Naive thymus-derived CD4-positive, alpha-beta T cell (primary cell): ENCODE results near the gene PTPRN2. TPM values are rescaled to one million over a fixed set of nuclear protein-coding genes. Genes with fewer than 3 reads are reported as not detected.

Experiments used
- ATAC-seq: fragments of 150-1000 bp; cut with Tn5 transposase; 2 replicates; pipeline ENCODE4 v1.10.0; 2021; ENCODE audit warnings: mild to moderate bottlenecking, moderate library complexity
- CTCF ChIA-PET: fragments of 350-600 bp; sonication (Branson Sonifier 250); formaldehyde crosslinking; loops from one replicate; lab custom pipeline; 2021; ENCODE audit warnings: antibody characterized with exemption; lab: Charles Lee
- POLR2A ChIA-PET: fragments of 350-600 bp; sonication (Branson Sonifier 250); formaldehyde crosslinking; loops from one replicate; lab custom pipeline; 2021; ENCODE audit warnings: antibody characterized with exemption, inconsistent platforms; lab: Charles Lee
- DNase-seq, 9 donors: peaks; one replicate each; pipeline versions ENCODE4 v3.0.0 to v3.0.0-alpha.2; 2020 to 2022; ENCODE audit warnings: mixed read lengths in 1 of 9
- H3K27ac ChIP-seq: one replicate; pipeline ENCODE4 v1.7.0; 2013; ENCODE audit warnings: mild to moderate bottlenecking, low read depth, low read length, moderate library complexity
- H3K27me3 ChIP-seq, 2 donors: one replicate each; pipeline ENCODE4 v1.7.0; 2013; ENCODE audit warnings: low read length in 2 of 2, mild to moderate bottlenecking in 2 of 2, moderate library complexity in 2 of 2; ENCODE audit not compliant: control insufficient read depth in 2 of 2, insufficient read depth in 2 of 2
- H3K36me3 ChIP-seq, 3 experiments: 1 replicate in 2 of 3; 2 replicates in 1 of 3; pipeline ENCODE4 v1.7.0; 2013; ENCODE audit warnings: low read length in 3 of 3, mild to moderate bottlenecking in 3 of 3, moderate library complexity in 1 of 3; ENCODE audit not compliant: insufficient read depth in 3 of 3, control insufficient read depth in 2 of 3
- H3K4me1 ChIP-seq, 2 donors: one replicate each; pipeline ENCODE4 v1.7.0; 2013; ENCODE audit warnings: low read length in 2 of 2, mild to moderate bottlenecking in 2 of 2, moderate library complexity in 1 of 2; ENCODE audit not compliant: control insufficient read depth in 2 of 2, insufficient read depth in 2 of 2
- H3K4me3 ChIP-seq: 2 replicates; pipeline ENCODE4 v1.7.0; 2013; ENCODE audit warnings: mild to moderate bottlenecking, low read length
- H3K9me3 ChIP-seq, 3 experiments: 1 replicate in 2 of 3; 2 replicates in 1 of 3; pipeline ENCODE4 v1.7.0; 2013; ENCODE audit warnings: low read length in 3 of 3; ENCODE audit not compliant: control insufficient read depth in 2 of 3
- H3K27ac Mint-ChIP-seq, 9 donors: one replicate each; pipeline ENCODE4 v1.8.0; 2020 to 2022; ENCODE audit warnings: mixed read lengths in 9 of 9, mild to moderate bottlenecking in 8 of 9, moderate library complexity in 5 of 9, inconsistent platforms in 2 of 9
- H3K27me3 Mint-ChIP-seq, 5 donors: one replicate each; pipeline ENCODE4 v1.8.0; 2021 to 2022; ENCODE audit warnings: mixed read lengths in 5 of 5, mild to moderate bottlenecking in 1 of 5
- H3K36me3 Mint-ChIP-seq, 5 donors: one replicate each; pipeline ENCODE4 v1.8.0; 2020 to 2022; ENCODE audit warnings: mixed read lengths in 5 of 5, mild to moderate bottlenecking in 3 of 5, inconsistent platforms in 1 of 5
- H3K4me1 Mint-ChIP-seq, 7 donors: one replicate each; pipeline ENCODE4 v1.8.0; 2020 to 2022; ENCODE audit warnings: mixed read lengths in 7 of 7, mild to moderate bottlenecking in 3 of 7, inconsistent platforms in 1 of 7
- H3K4me3 Mint-ChIP-seq, 10 donors: one replicate each; pipeline ENCODE4 v1.8.0; 2020 to 2022; ENCODE audit warnings: mild to moderate bottlenecking in 10 of 10, mixed read lengths in 10 of 10, moderate library complexity in 6 of 10, inconsistent platforms in 2 of 10
- H3K9me3 Mint-ChIP-seq, 11 donors: one replicate each; pipeline ENCODE4 v1.8.0; 2020 to 2022; ENCODE audit warnings: mixed read lengths in 11 of 11, mild to moderate bottlenecking in 4 of 11, inconsistent platforms in 1 of 11, moderate library complexity in 1 of 11
- intact Hi-C, 2 donors: fragments of 100-400 bp; cut with micrococcal nuclease; formaldehyde crosslinking; loops; one replicate each; pipeline ENCODE4 v1.15.1; 2023
- polyA plus RNA-seq, 2 donors: library from polyadenylated mRNA; unstranded; fragments of 300-500 nt; fragmentation: Illumina TruSeq; gene quantifications; one replicate each; pipeline ENCODE4 v1.2.3, GENCODE V29; 2021
- total RNA-seq, 6 experiments: library from RNA in 5 of 6; stranded (reverse) in 5 of 6; gene quantifications; 1 replicate in 5 of 6; 2 replicates in 1 of 6; pipeline ENCODE4 v1.2.3 and lab custom pipeline; 2021 to 2026

The PTPRN2 gene
- total and polyA plus RNA-seq, 7 experiments from 2014 or later = 0.58 to 2.3 (median 1.4) TPM

- Histone ChIP-seq H3K36me3 (no peaks in the 10 kb centered on the region), H3K4me1 (no peaks in the 10 kb centered on the region), H3K9me3 (no peaks in the 10 kb centered on the region), H3K4me3 (no peak overlapping the region), H3K27me3 (no peaks in the 10 kb centered on the region), H3K27ac (no peak overlapping the region)
- Mint-ChIP-seq H3K27me3 (no peaks in the 10 kb centered on the region), H3K36me3 (no peaks in the 10 kb centered on the region), H3K27ac (no peak overlapping the region), H3K4me1 (no peaks in the 10 kb centered on the region), H3K4me3 (no peak overlapping the region), H3K9me3 (peaks cover 0 to 3% (median 0%) of the 10 kb centered on the region in 11 donors)
- intact Hi-C loops = no loop called here
- POLR2A ChIA-PET = no interaction called here
- ATAC-seq (no peak), DNase-seq (no peak)
- CTCF ChIA-PET = no interaction called here
Measured at GRCh38 chr7:158278745-158279320, 308.8 kb downstream of the PTPRN2 start.

DNA sequence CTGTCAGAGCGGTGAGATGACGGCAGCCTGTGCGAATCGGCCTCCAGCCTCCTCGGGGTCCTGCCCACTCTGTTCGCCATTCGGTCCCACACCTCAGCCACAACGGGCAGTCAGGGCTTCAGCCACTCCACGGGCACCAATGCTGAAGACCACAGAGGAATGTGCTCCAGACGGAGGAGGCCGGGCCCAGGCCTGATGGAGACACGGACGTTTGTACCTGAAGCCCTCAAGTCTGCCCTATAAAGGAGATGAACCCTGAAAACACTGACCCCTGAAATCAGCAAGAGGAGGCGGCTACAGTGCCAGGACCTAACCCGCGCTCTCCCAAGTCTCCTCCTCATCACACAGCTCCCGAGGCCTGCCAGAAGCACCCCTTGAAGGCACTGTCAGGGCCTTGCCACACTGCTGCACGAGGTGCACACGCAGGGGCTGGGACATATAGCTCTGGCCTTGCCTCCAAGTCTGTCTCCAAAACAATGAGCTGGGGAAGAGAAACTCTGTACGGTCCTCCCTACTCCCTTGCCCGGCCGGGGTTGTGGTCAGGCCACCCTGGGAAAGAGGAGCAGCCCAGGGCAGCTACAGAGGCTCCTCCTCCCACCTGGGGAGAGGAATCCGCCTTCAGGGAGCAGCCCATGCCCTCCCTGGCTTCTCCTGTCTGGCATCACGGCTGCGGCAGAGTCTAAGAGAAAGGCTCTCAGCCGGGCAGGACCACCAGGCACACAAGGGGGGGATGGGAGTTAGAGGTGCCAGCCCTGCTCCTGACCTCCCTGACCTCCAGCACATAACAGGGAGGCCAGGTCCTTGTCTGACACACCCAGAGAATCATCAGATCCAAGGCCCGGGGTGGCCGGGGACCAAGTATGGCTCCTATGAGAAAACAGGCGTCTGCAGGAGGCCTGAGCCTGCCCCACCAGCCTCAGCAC is 310.1 kb downstream of the PTPRN2 start:
- Mint-ChIP-seq H3K9me3 (peaks cover 0 to 4% (median 0%) of the 10 kb centered on the region in 11 donors), H3K27ac (no peak overlapping the region), H3K36me3 (peaks cover 0 to 4% (median 0%) of the 10 kb centered on the region in 5 donors), H3K4me1 (no peaks in the 10 kb centered on the region), H3K4me3 (no peak overlapping the region), H3K27me3 (peaks cover 0 to 6% (median 0%) of the 10 kb centered on the region in 5 donors)
- POLR2A ChIA-PET = no interaction called here
- H3K27me3 ChIP-seq = no peaks in the 10 kb centered on the region
- CTCF ChIA-PET = no interaction called here
- ATAC-seq (no peak), DNase-seq (no peak)
- intact Hi-C loops = no loop called here
- no peaks in the 10 kb centered on the region for H3K9me3 ChIP-seq
- no peaks in the 10 kb centered on the region for H3K36me3 ChIP-seq
- H3K4me3 ChIP-seq = no peak overlapping the region
- no peaks in the 10 kb centered on the region for H3K4me1 ChIP-seq
- no peak overlapping the region for H3K27ac ChIP-seq

DNA sequence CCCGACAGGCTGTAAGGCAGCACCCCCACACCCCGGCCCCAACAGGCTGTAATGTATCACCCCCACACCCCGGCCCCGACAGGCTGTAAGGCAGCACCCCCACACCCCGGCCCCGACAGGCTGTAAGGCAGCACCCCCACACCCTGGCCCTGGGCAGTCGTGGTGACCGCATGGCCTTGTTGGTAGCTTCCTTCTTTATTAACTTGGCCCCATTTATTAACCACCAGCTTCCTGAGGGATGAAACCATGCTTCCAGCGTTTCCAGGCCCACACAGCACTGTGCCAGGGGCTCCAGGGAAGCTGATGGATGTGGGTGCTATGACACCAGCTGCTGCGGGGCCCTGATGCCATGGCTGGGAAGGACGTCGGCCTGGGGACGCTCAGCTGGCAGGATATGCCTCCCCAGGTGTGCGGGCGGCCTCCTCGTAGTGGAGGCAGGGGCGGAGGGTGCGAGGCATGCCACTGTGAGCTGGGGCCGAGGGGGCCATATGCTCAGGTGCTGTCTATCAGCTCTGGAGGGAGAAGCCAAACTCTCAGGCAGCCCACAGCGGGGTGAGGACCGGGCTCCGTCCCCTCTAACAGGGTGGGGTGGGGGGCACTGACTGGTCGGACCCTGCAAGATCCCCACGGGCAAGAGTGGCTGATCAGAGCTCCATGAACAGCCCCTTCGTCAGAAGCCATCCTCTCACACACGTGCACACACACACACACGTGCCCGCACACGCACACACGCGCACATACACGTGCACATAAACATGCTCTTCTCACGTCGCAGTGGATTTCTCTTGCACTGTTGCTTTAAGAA is 311.0 kb downstream of the PTPRN2 start:
- POLR2A ChIA-PET = no interaction called here
- peaks cover 0 to 6% (median 0%) of the 10 kb centered on the region in 5 donors for H3K27me3 Mint-ChIP-seq
- no peaks in the 10 kb centered on the region for H3K27me3 ChIP-seq
- peaks cover 0 to 4% (median 0%) of the 10 kb centered on the region in 11 donors for H3K9me3 Mint-ChIP-seq
- no peak overlapping the region for H3K4me3 Mint-ChIP-seq
- H3K36me3 Mint-ChIP-seq = peaks cover 0 to 4% (median 0%) of the 10 kb centered on the region in 5 donors
- DNase-seq (no peak), ATAC-seq (no peak)
- no peak overlapping the region for H3K27ac Mint-ChIP-seq
- no peaks in the 10 kb centered on the region for H3K36me3 ChIP-seq
- no peaks in the 10 kb centered on the region for H3K4me1 ChIP-seq
- H3K4me3 ChIP-seq = no peak overlapping the region
- H3K27ac ChIP-seq = no peak overlapping the region
- H3K9me3 ChIP-seq = no peaks in the 10 kb centered on the region
- intact Hi-C loops = no loop called here
- CTCF ChIA-PET = no interaction called here
- no peaks in the 10 kb centered on the region for H3K4me1 Mint-ChIP-seq

DNA sequence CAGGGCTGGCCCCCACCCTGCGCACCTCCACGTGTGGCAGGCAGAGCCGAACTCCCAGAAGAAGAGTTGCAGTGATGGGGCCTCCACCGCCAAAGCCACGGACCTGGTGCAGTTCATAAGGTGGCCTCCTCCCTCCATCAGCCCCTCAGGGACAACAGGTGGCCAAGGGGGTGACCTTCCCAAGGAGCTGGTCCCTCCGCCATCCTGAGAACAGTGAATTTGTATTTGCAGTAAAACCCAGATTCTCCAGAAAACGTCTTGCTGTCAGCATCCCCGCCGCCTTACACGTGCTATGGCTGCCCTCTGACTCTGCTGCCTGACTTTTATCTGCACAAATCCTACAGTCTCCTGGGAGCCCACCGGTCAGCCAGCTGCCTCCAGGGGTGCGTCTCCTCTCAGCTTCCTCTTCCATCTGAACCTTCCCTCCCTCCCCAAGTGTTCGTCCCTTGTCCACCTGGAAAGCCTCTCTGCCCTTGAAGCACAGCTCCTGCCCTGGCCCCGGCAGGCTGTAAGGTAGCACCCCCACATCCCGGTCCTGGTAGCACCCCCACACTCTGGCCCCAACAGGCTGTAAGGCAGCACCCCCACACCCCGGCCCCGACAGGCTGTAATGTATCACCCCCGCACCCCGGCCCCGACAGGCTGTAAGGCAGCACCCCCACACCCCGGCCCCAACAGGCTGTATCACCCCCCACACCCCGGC is 311.8 kb downstream of the PTPRN2 start:
- Histone ChIP-seq H3K4me3 (no peak overlapping the region), H3K9me3 (no peaks in the 10 kb centered on the region), H3K27ac (no peak overlapping the region), H3K36me3 (no peaks in the 10 kb centered on the region), H3K27me3 (no peaks in the 10 kb centered on the region), H3K4me1 (no peaks in the 10 kb centered on the region)
- Mint-ChIP-seq H3K4me1 (no peaks in the 10 kb centered on the region), H3K27me3 (peaks cover 0 to 6% (median 0%) of the 10 kb centered on the region in 5 donors), H3K4me3 (no peak overlapping the region), H3K36me3 (peaks cover 0 to 4% (median 0%) of the 10 kb centered on the region in 5 donors), H3K9me3 (peaks cover 0 to 4% (median 0%) of the 10 kb centered on the region in 11 donors), H3K27ac (no peak overlapping the region)
- intact Hi-C loops = no loop called here
- ATAC-seq (no peak), DNase-seq (no peak)
- ChIA-PET CTCF (no interaction called here), POLR2A (no interaction called here)

DNA sequence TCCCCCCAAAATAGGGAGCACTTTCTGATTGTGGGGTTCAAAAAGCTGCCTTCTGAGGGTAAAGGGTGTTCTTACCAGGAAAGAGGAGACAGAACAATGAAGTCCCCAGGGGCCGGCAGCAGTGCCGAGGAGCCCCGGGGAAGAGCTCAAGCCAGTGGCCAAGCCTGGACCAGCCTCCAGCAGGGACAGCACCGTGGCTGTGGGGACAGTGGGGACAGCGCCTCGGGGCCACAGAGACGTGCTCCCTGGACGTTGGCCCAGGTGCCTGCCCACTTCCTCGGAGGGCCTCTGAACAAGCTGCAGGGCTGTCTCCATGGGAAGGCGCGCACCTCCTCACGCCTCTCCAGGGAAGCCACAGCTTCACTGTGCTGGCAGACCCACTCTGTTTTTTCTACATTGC is 312.6 kb downstream of the PTPRN2 start:
- Mint-ChIP-seq H3K9me3 (peaks cover 0 to 4% (median 0%) of the 10 kb centered on the region in 11 donors), H3K4me1 (no peaks in the 10 kb centered on the region), H3K4me3 (no peak overlapping the region), H3K27ac (no peak overlapping the region), H3K36me3 (peaks cover 0 to 4% (median 0%) of the 10 kb centered on the region in 5 donors), H3K27me3 (peaks cover 0 to 6% (median 0%) of the 10 kb centered on the region in 5 donors)
- ChIA-PET CTCF (no interaction called here), POLR2A (no interaction called here)
- no peaks in the 10 kb centered on the region for H3K27me3 ChIP-seq
- H3K36me3 ChIP-seq = no peaks in the 10 kb centered on the region
- DNase-seq (no peak), ATAC-seq (peak; percentile 8)
- intact Hi-C loops = no loop called here
- H3K4me1 ChIP-seq = no peaks in the 10 kb centered on the region
- no peaks in the 10 kb centered on the region for H3K9me3 ChIP-seq
- no peak overlapping the region for H3K27ac ChIP-seq
- no peak overlapping the region for H3K4me3 ChIP-seq

GRCh38 chr7:158274404-158274811 is 313.2 kb downstream of the PTPRN2 start:
- H3K4me3 ChIP-seq = no peak overlapping the region
- no peak for DNase-seq

More at GRCh38 chr7:158274404-158274811, 313.2 kb downstream of the PTPRN2 start:
- ChIA-PET POLR2A (no interaction called here), CTCF (no interaction called here)
- Histone ChIP-seq H3K4me1 (no peaks in the 10 kb centered on the region), H3K27me3 (no peaks in the 10 kb centered on the region), H3K9me3 (no peaks in the 10 kb centered on the region), H3K36me3 (no peaks in the 10 kb centered on the region), H3K27ac (no peak overlapping the region)
- Mint-ChIP-seq H3K9me3 (peaks cover 0 to 4% (median 0%) of the 10 kb centered on the region in 11 donors), H3K4me1 (peaks cover 0 to 5% (median 0%) of the 10 kb centered on the region in 7 donors), H3K27ac (no peak overlapping the region), H3K36me3 (peaks cover 0 to 4% (median 0%) of the 10 kb centered on the region in 5 donors), H3K4me3 (no peak overlapping the region), H3K27me3 (peaks cover 0 to 6% (median 0%) of the 10 kb centered on the region in 5 donors)
- ATAC-seq = peak; percentile 18
- intact Hi-C loops = no loop called here
